ENCODE results near the gene MBTPS1.

MBTPS1 gene

GRCh38 chr16:84052071-84052622 is 64.6 kb downstream of the MBTPS1 start:
- no peak for DNase-seq (ENCODE audit: low spot score)

- no peak for DNase-seq (ENCODE audit: low spot score)
Observed at GRCh38 chr16:84050316-84050715, 66.4 kb downstream of the MBTPS1 start.

GRCh38 chr16:84049403-84050060 is 67.2 kb downstream of the MBTPS1 start:
- no peak for DNase-seq (ENCODE audit: low spot score)

- no peak for DNase-seq (ENCODE audit: low spot score)
Observed at GRCh38 chr16:84048871-84049270, 67.9 kb downstream of the MBTPS1 start.

GRCh38 chr16:84048270-84048669 is 68.5 kb downstream of the MBTPS1 start:
- DNase-seq (ENCODE audit: low spot score), result no peak

GRCh38 chr16:84047626-84048025 is 69.1 kb downstream of the MBTPS1 start:
- DNase-seq (ENCODE audit: low spot score), result no peak

- DNase-seq (ENCODE audit: low spot score), result no peak
Observed at GRCh38 chr16:84047206-84047605, 69.5 kb downstream of the MBTPS1 start.

- no peak for DNase-seq (ENCODE audit: low spot score)
Observed at GRCh38 chr16:84045818-84046470, 70.8 kb downstream of the MBTPS1 start.

GRCh38 chr16:84045001-84045817 is 71.5 kb downstream of the MBTPS1 start:
- DNase-seq (ENCODE audit: low spot score), result no peak

- DNase-seq (ENCODE audit: low spot score), result no peak
Observed at GRCh38 chr16:84044118-84044488, 72.6 kb downstream of the MBTPS1 start.

GRCh38 chr16:84043486-84044117 is 73.1 kb downstream of the MBTPS1 start:
- no peak for DNase-seq (ENCODE audit: low spot score)

- no peak for DNase-seq (ENCODE audit: low spot score)
Observed at GRCh38 chr16:84042879-84043485, 73.8 kb downstream of the MBTPS1 start.

GRCh38 chr16:84042308-84042878 is 74.3 kb downstream of the MBTPS1 start, which contains the start of gene SLC38A8:
Gene SLC38A8, minus strand, starts transcription at chr16:84042795. Its CDS starts 638 bp downstream, at chr16:84042157.
- no peak for DNase-seq (ENCODE audit: low spot score)

- DNase-seq (ENCODE audit: low spot score), result no peak
Observed at GRCh38 chr16:84041881-84042280, 74.9 kb downstream of the MBTPS1 start.

- no peak for DNase-seq (ENCODE audit: low spot score)
Observed at GRCh38 chr16:84040823-84041820, 75.6 kb downstream of the MBTPS1 start.

- no peak for DNase-seq (ENCODE audit: low spot score)
Observed at GRCh38 chr16:84040226-84040822, 76.4 kb downstream of the MBTPS1 start.

- no peak for DNase-seq (ENCODE audit: low spot score)
Observed at GRCh38 chr16:84039696-84040095, 77.0 kb downstream of the MBTPS1 start.

GRCh38 chr16:84038469-84038868 is 78.3 kb downstream of the MBTPS1 start:
- DNase-seq (ENCODE audit: low spot score), result no peak

- DNase-seq (ENCODE audit: low spot score), result no peak
Observed at GRCh38 chr16:84036982-84037425, 79.7 kb downstream of the MBTPS1 start.

GRCh38 chr16:84036131-84036530 is 80.6 kb downstream of the MBTPS1 start:
- DNase-seq (ENCODE audit: low spot score), result no peak
